Small intestine (tissue), 16 donors: ENCODE measurements around the gene THAP12. TPM values are rescaled to one million over a fixed set of nuclear protein-coding genes. Genes with fewer than 3 reads are reported as not detected.

Experiments
- DNase-seq, 2 donors: peaks; one replicate each; pipeline versions ENCODE4 v3.0.0 to v3.0.0-alpha.2; 2013
- FAIRE-seq: peaks from 2 replicates; lab custom pipeline; 2012; peaks lifted over from hg19 to GRCh38; lab: Jason Lieb, UNC
- H3K27ac ChIP-seq, 3 donors: one replicate each; pipeline ENCODE4 v1.5.1; 2013; ENCODE audit warnings: low read length in 2 of 3, mild to moderate bottlenecking in 2 of 3, control low read depth in 1 of 3, inconsistent platforms in 1 of 3, low read depth in 1 of 3, moderate library complexity in 1 of 3
- H3K27me3 ChIP-seq, 3 donors: one replicate each; pipeline ENCODE4 v1.6.1; 2013; ENCODE audit warnings: low read length in 3 of 3, inconsistent platforms in 1 of 3; ENCODE audit not compliant: control insufficient read depth in 3 of 3, insufficient read depth in 3 of 3
- H3K36me3 ChIP-seq, 3 donors: one replicate each; pipeline ENCODE4 v1.6.1; 2013; ENCODE audit warnings: low read length in 3 of 3, inconsistent platforms in 1 of 3, low read depth in 1 of 3, mild to moderate bottlenecking in 1 of 3, moderate library complexity in 1 of 3; ENCODE audit not compliant: control insufficient read depth in 3 of 3, insufficient read depth in 2 of 3
- H3K4me1 ChIP-seq, 3 donors: one replicate each; pipeline ENCODE4 v1.6.1; 2013; ENCODE audit warnings: low read length in 2 of 3, inconsistent platforms in 1 of 3, low read depth in 1 of 3, mild to moderate bottlenecking in 1 of 3, moderate library complexity in 1 of 3; ENCODE audit not compliant: control insufficient read depth in 3 of 3, insufficient read depth in 2 of 3
- H3K4me3 ChIP-seq, 3 donors: one replicate each; pipeline ENCODE4 v1.5.1; 2013; ENCODE audit warnings: low read length in 3 of 3, control low read depth in 1 of 3, inconsistent platforms in 1 of 3, low read depth in 1 of 3, mild to moderate bottlenecking in 1 of 3, moderate library complexity in 1 of 3
- H3K9me3 ChIP-seq, 2 donors: one replicate each; pipeline ENCODE4 v1.6.1; 2013; ENCODE audit warnings: low read depth in 1 of 2, low read length in 1 of 2; ENCODE audit not compliant: control insufficient read depth in 2 of 2, insufficient read depth in 1 of 2
- WGBS, 3 donors: extraction: QIAGEN DNeasy Blood & Tissue Kit; methylation state at CpG; one replicate each; pipeline ENCODE4 v1.1.7; 2013; 5-methylcytosine and 5-hydroxymethylcytosine counted together
- long read RNA-seq, 10 donors: transcript quantifications; one replicate each; lab custom pipeline, GENCODE V29; 2026
- polyA plus RNA-seq, 4 donors: library from polyadenylated mRNA; stranded (reverse) in 3 of 4; unstranded in 1 of 4; fragments of 200-250 nt in 3 of 4; fragments of 120-200 nt in 1 of 4; gene quantifications; one replicate each; pipeline versions ENCODE4 v1.2.1 to v1.2.3, GENCODE V29; 2013
- donor health status: healthy with polysubstance abuse.
- donor health status: control.
- donor health status: control.
- donor health status: Bipolar disorder and iron deficiency.
- donor health status: healthy.

THAP12 gene
- polyA plus RNA-seq: 10 to 100 TPM; 24.3 to 45.2 (median 28.9) TPM
- long read RNA-seq, donor 1, transcript THAP12-201 (5 exons, 3,300 nt): major isoform, 16 of 25 reads
- long read RNA-seq, donor 1, partial matches to known transcripts: 5 of 25 reads
- long read RNA-seq, donor 1, other reads (novel, unspliced or antisense): 0 of 25 reads
- long read RNA-seq, donor 2, partial matches to known transcripts: 0 of 2 reads
- long read RNA-seq, donor 2, other reads (novel, unspliced or antisense): 0 of 2 reads
- long read RNA-seq, donor 3, partial matches to known transcripts: 6 of 15 reads
- long read RNA-seq, donor 3, other reads (novel, unspliced or antisense): 0 of 15 reads
- long read RNA-seq, donor 4, partial matches to known transcripts: 0 of 1 reads
- long read RNA-seq, donor 4, other reads (novel, unspliced or antisense): 0 of 1 reads
- long read RNA-seq, donor 5, partial matches to known transcripts: 0 of 4 reads
- long read RNA-seq, donor 5, other reads (novel, unspliced or antisense): 0 of 4 reads
- long read RNA-seq, donor 6, transcript THAP12-201 (5 exons, 3,300 nt): major isoform, 9 of 9 reads
- long read RNA-seq, donor 6, partial matches to known transcripts: 0 of 9 reads
- long read RNA-seq, donor 6, other reads (novel, unspliced or antisense): 0 of 9 reads
- long read RNA-seq, donor 7: 0 reads
- long read RNA-seq, donor 8, partial matches to known transcripts: 0 of 1 reads
- long read RNA-seq, donor 8, other reads (novel, unspliced or antisense): 0 of 1 reads
- long read RNA-seq, donor 9, partial matches to known transcripts: 0 of 3 reads
- long read RNA-seq, donor 9, other reads (novel, unspliced or antisense): 0 of 3 reads
- long read RNA-seq, donor 10, transcript THAP12-201 (5 exons, 3,300 nt): major isoform, 11 of 16 reads
- long read RNA-seq, donor 10, partial matches to known transcripts: 0 of 16 reads
- long read RNA-seq, donor 10, other reads (novel, unspliced or antisense): 0 of 16 reads

GRCh38 chr11:76380977-76381719 lies at the start of gene THAP12, which contains the start of gene GVQW3:
THAP12 (minus strand) TSS chr11:76381132; CDS start chr11:76380836, 296 bp downstream.
GVQW3 (plus strand) TSS chr11:76381323; CDS start chr11:76381829, 506 bp downstream.
- no peaks in the 10 kb centered on the region for H3K9me3 ChIP-seq
- 0 to 1% (median 0%) methylated on average over 48 to 69 of the region's 69 CpGs for WGBS, 3 donors
- FAIRE-seq (no peak), DNase-seq (peak; percentile 98 to 100)
- peak within 1 kb of the TSS; percentile 50 to 88 (median 84) for H3K27ac ChIP-seq
- H3K27me3 ChIP-seq: no peaks in the 10 kb centered on the region
- H3K4me1 ChIP-seq: peaks cover 6 to 32% (median 8%) of the 10 kb centered on the region in 3 donors
- H3K36me3 ChIP-seq: no peaks in the 10 kb centered on the region
- H3K4me3 ChIP-seq: peak within 1 kb of the TSS; percentile 84 to 100 (median 89)

DNA sequence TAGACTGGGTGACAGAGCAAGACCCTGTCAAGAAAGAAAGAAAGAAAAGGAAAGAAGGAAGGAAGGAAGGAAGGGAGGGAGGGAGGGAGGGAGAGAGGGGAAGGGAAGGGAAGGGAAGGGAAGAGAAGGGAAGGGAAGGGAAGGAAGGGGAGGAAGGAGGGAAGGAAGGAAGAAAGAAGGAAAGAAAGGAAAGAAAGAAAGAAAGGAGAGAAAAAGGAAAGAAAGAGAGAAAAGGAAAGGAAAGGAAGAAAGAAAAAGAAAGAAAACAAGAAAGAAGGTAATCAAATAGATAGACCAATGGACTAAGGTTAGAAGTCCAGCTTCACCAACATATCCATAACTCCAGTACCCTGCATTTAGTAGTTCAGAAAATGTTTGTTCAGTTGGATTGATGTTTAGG lies 45.7 kb upstream of the THAP12 start:
- Histone ChIP-seq H3K27ac (no peak overlapping the region), H3K36me3 (no peaks in the 10 kb centered on the region), H3K4me1 (no peaks in the 10 kb centered on the region), H3K27me3 (peaks cover 0 to 4% (median 0%) of the 10 kb centered on the region in 3 donors), H3K4me3 (no peak overlapping the region), H3K9me3 (no peaks in the 10 kb centered on the region)
- no peak for DNase-seq
- FAIRE-seq: no peak

- DNase-seq (no peak), FAIRE-seq (no peak)
- H3K27me3 ChIP-seq: peaks cover 0 to 4% (median 0%) of the 10 kb centered on the region in 3 donors
- H3K4me3 ChIP-seq: no peak overlapping the region
- H3K27ac ChIP-seq: no peak overlapping the region
- WGBS, 3 donors: 72 to 90% (median 89%) methylated on average over 2 of the region's 2 CpGs
- no peaks in the 10 kb centered on the region for H3K4me1 ChIP-seq
- H3K9me3 ChIP-seq: no peaks in the 10 kb centered on the region
- H3K36me3 ChIP-seq: no peaks in the 10 kb centered on the region
Measured at GRCh38 chr11:76424891-76425290, 44.0 kb upstream of the THAP12 start.

GRCh38 chr11:76424379-76424778 lies 43.4 kb upstream of the THAP12 start:
- no peaks in the 10 kb centered on the region for H3K36me3 ChIP-seq
- H3K9me3 ChIP-seq: no peaks in the 10 kb centered on the region
- WGBS, 3 donors: 45 to 55% (median 52%) methylated on average over 3 of the region's 3 CpGs
- H3K27me3 ChIP-seq: peaks cover 0 to 4% (median 0%) of the 10 kb centered on the region in 3 donors
- DNase-seq (no peak), FAIRE-seq (no peak)
- H3K27ac ChIP-seq: no peak overlapping the region
- H3K4me1 ChIP-seq: no peaks in the 10 kb centered on the region
- H3K4me3 ChIP-seq: no peak overlapping the region

GRCh38 chr11:76419896-76420295 lies 39.0 kb upstream of the THAP12 start:
- no peak for FAIRE-seq
- H3K36me3 ChIP-seq: no peaks in the 10 kb centered on the region
- no peak overlapping the region for H3K4me3 ChIP-seq
- peak in 1 of 2 donors; percentile 15 for DNase-seq
- WGBS, 3 donors: 51 to 65% (median 54%) methylated on average over 3 of the region's 3 CpGs
- H3K27me3 ChIP-seq: peaks cover 0 to 4% (median 0%) of the 10 kb centered on the region in 3 donors
- no peak overlapping the region for H3K27ac ChIP-seq
- H3K9me3 ChIP-seq: no peaks in the 10 kb centered on the region
- no peaks in the 10 kb centered on the region for H3K4me1 ChIP-seq

DNA sequence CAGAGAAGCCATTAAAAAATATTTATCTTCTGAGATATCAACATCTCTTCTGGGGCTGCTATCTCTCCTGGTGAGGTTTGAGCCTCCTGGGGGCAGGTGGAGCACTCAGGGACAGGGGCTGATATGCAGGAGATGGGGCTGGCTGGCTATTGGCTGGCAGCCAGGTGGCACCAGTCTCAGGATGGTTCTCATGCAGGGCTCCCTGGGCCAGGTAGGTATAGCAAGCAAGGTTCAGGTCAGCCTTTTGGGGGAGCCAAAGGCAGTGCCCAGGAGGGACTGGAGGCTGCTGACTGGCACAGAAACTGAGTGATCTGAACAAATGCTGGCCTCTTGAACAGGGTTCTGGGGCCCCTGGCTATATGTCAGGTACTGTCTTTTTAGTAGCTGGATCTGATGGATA lies 34.1 kb upstream of the THAP12 start:
- H3K27me3 ChIP-seq: no peaks in the 10 kb centered on the region
- H3K9me3 ChIP-seq: no peaks in the 10 kb centered on the region
- no peak overlapping the region for H3K27ac ChIP-seq
- DNase-seq (no peak), FAIRE-seq (no peak)
- no peaks in the 10 kb centered on the region for H3K4me1 ChIP-seq
- H3K36me3 ChIP-seq: no peaks in the 10 kb centered on the region
- H3K4me3 ChIP-seq: no peak overlapping the region

DNA sequence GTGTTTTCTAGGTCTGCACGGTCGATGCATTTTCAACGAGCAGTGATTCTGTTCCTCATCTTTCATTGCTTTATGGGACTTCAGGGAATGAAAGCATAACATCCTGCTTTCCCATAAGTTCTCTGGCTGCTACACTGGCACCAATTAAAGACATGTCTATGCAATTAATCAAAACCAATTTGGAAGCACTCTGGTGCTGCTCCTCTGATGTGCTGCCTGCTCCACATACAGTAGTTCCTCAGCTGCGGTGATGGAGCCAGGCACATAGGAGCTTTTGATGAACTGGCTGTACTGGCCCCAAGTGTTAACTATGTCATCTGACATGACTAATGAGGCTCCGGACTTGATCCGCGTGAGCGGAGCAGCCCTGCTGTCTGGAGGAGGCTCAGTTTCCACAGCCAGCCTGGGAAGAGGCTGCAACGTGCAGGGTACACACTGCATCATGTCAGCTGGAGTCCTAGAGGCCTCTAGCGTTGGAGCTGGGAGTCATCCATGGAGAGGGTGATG lies 30.0 kb upstream of the THAP12 start:
- H3K9me3 ChIP-seq: no peaks in the 10 kb centered on the region
- WGBS, 3 donors: 75 to 92% (median 88%) methylated on average over 10 of the region's 10 CpGs
- no peaks in the 10 kb centered on the region for H3K4me1 ChIP-seq
- H3K4me3 ChIP-seq: no peak overlapping the region
- no peaks in the 10 kb centered on the region for H3K27me3 ChIP-seq
- FAIRE-seq (no peak), DNase-seq (no peak)
- no peak overlapping the region for H3K27ac ChIP-seq
- H3K36me3 ChIP-seq: no peaks in the 10 kb centered on the region
